ENCODE results near the gene TLE3. TPM values are rescaled to one million over a fixed set of nuclear protein-coding genes. Genes with fewer than 3 reads are reported as not detected.

TLE3 gene
- total RNA-seq, 4 donors from 2014 or later = 91.2 to 154 (median 137) TPM

GRCh38 chr15:70082281-70082900, 15.3 kb downstream of the TLE3 start:
- peaks cover 9% of the 10 kb centered on the region for H3K4me1 ChIP-seq
- TF ChIP-seq, protein P1, sequence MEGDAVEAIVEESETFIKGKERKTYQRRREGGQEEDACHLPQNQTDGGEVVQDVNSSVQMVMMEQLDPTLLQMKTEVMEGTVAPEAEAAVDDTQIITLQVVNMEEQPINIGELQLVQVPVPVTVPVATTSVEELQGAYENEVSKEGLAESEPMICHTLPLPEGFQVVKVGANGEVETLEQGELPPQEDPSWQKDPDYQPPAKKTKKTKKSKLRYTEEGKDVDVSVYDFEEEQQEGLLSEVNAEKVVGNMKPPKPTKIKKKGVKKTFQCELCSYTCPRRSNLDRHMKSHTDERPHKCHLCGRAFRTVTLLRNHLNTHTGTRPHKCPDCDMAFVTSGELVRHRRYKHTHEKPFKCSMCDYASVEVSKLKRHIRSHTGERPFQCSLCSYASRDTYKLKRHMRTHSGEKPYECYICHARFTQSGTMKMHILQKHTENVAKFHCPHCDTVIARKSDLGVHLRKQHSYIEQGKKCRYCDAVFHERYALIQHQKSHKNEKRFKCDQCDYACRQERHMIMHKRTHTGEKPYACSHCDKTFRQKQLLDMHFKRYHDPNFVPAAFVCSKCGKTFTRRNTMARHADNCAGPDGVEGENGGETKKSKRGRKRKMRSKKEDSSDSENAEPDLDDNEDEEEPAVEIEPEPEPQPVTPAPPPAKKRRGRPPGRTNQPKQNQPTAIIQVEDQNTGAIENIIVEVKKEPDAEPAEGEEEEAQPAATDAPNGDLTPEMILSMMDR (IDR thresholded peaks at IDR 0.05) = no peak
- TF ChIP-seq POLR2AphosphoS5 (IDR thresholded peaks at IDR 0.05) = no peak
- no peak for TF ChIP-seq POLR2A (IDR thresholded peaks at IDR 0.05)
- TF ChIP-seq EP300 (IDR thresholded peaks at IDR 0.05) = no peak
- H3K27ac ChIP-seq = no peak overlapping the region
- H3K9me3 ChIP-seq = no peaks in the 10 kb centered on the region
- WGBS = 89% methylated on average over 12 of the region's 12 CpGs
- no peaks in the 10 kb centered on the region for H3K27me3 ChIP-seq
- no peak overlapping the region for H3K4me3 ChIP-seq
- peaks cover 62% of the 10 kb centered on the region for H3K36me3 ChIP-seq
- DNase-seq (ENCODE audit: low spot score in 2 of 2) = no peak

GRCh38 chr15:70081612-70082011, 16.1 kb downstream of the TLE3 start:
- no peak for DNase-seq (ENCODE audit: low spot score in 2 of 2)
- no peak overlapping the region for H3K27ac ChIP-seq
- no peak overlapping the region for H3K4me3 ChIP-seq
- peaks cover 14% of the 10 kb centered on the region for H3K4me1 ChIP-seq
- no peaks in the 10 kb centered on the region for H3K9me3 ChIP-seq
- WGBS = 87% methylated on average over 6 of the region's 6 CpGs
- TF ChIP-seq POLR2A (IDR thresholded peaks at IDR 0.05) = no peak
- TF ChIP-seq POLR2AphosphoS5 (IDR thresholded peaks at IDR 0.05) = no peak
- TF ChIP-seq EP300 (IDR thresholded peaks at IDR 0.05) = no peak
- TF ChIP-seq, protein P1 (IDR thresholded peaks at IDR 0.05) = no peak
- no peaks in the 10 kb centered on the region for H3K27me3 ChIP-seq
- peaks cover 62% of the 10 kb centered on the region for H3K36me3 ChIP-seq

DNA sequence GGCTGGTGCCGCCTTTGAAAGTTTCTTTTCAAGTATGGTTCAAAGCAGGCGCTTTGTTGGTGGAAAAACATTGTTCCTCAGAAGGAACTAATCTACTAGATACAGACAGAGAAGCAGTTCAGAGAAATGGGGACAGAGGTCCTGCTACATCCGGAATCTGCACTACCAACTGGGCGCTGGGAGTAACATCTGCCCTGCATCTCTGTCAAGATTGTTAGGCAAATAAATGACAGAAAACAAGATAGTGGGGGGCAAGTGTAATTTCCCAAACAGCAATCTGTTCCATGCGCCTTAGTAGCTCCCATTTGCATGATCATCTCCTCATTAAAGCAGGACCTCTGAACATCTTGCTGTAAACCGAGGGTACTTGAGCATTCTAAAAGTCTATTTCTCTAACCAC, 17.4 kb downstream of the TLE3 start:
- no peak overlapping the region for H3K27ac ChIP-seq
- DNase-seq (ENCODE audit: low spot score in 2 of 2) = no peak
- H3K27me3 ChIP-seq = no peaks in the 10 kb centered on the region
- H3K9me3 ChIP-seq = no peaks in the 10 kb centered on the region
- 89% methylated on average over 6 of the region's 6 CpGs for WGBS
- H3K4me1 ChIP-seq = peaks cover 14% of the 10 kb centered on the region
- no peak for TF ChIP-seq POLR2AphosphoS5 (IDR thresholded peaks at IDR 0.05)
- TF ChIP-seq, protein P1 (IDR thresholded peaks at IDR 0.05) = no peak
- TF ChIP-seq EP300 (IDR thresholded peaks at IDR 0.05) = no peak
- TF ChIP-seq POLR2A (IDR thresholded peaks at IDR 0.05) = no peak
- H3K4me3 ChIP-seq = no peak overlapping the region
- peaks cover 61% of the 10 kb centered on the region for H3K36me3 ChIP-seq

DNA sequence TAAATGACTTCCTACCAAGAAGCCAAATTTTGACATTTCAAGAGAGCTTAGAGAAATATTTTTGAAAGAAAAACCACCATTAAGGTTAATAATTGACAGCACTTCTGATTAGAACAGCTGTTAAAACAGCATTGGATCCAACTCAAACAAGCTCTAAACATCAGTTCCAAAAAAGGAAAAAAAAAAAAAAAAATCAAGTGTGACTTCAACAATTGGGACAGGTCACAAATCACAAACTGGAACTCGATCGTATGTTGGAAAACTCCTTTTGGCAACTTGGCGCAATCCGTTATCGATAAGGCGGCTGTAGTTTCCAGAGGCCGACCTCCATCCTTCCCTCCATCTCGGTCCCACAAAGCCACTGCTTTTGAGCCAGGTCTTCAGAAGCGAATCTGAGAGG, 17.8 kb downstream of the TLE3 start:
- Histone ChIP-seq H3K9me3 (no peaks in the 10 kb centered on the region), H3K27me3 (no peaks in the 10 kb centered on the region), H3K27ac (no peak overlapping the region), H3K4me1 (peaks cover 14% of the 10 kb centered on the region), H3K36me3 (peaks cover 61% of the 10 kb centered on the region), H3K4me3 (no peak overlapping the region)
- 95% methylated on average over 9 of the region's 9 CpGs for whole genome bisulfite sequencing
- TF ChIP-seq, protein P1 (IDR thresholded peaks at IDR 0.05) = no peak
- no peak for TF ChIP-seq EP300 (IDR thresholded peaks at IDR 0.05)
- no peak for DNase-seq (ENCODE audit: low spot score in 2 of 2)

GRCh38 chr15:70078578-70079417, 18.9 kb downstream of the TLE3 start:
- WGBS = 74% methylated on average over 9 of the region's 13 CpGs
- TF ChIP-seq, protein P1 (IDR thresholded peaks at IDR 0.05) = no peak
- TF ChIP-seq POLR2AphosphoS5 (IDR thresholded peaks at IDR 0.05) = no peak
- no peak for TF ChIP-seq EP300 (IDR thresholded peaks at IDR 0.05)
- TF ChIP-seq POLR2A (IDR thresholded peaks at IDR 0.05) = no peak
- Histone ChIP-seq H3K36me3 (peaks cover 61% of the 10 kb centered on the region), H3K27me3 (no peaks in the 10 kb centered on the region), H3K4me3 (no peak overlapping the region), H3K27ac (no peak overlapping the region), H3K4me1 (peaks cover 14% of the 10 kb centered on the region), H3K9me3 (no peaks in the 10 kb centered on the region)
- DNase-seq (ENCODE audit: low spot score in 2 of 2) = no peak
